CD14-positive monocyte (primary cell): ENCODE measurements around the gene COL9A2. TPM values are rescaled to one million over a fixed set of nuclear protein-coding genes. Genes with fewer than 3 reads are reported as not detected.

ENCODE experiments used
- DNase-seq, 3 donors: peaks; one replicate each; pipeline ENCODE4 v3.0.0-alpha.2; 2011 to 2022
- H2AFZ ChIP-seq: 2 replicates; pipeline ENCODE4 v1.6.0; 2012; ENCODE audit warnings: mild to moderate bottlenecking, low read depth, low read length, inconsistent platforms; ENCODE audit not compliant: insufficient read depth, poor library complexity, severe bottlenecking
- H3K27ac ChIP-seq, 2 donors: 1 replicate in 1 of 2; 2 replicates in 1 of 2; pipeline ENCODE4 v1.5.1; 2012 to 2013; ENCODE audit warnings: low read length in 2 of 2, control low read depth in 1 of 2, inconsistent platforms in 1 of 2, low read depth in 1 of 2, mild to moderate bottlenecking in 1 of 2
- H3K27me3 ChIP-seq, 2 donors: one replicate each; pipeline versions ENCODE4 v1.6.0 to v1.6.1; 2011 to 2013; ENCODE audit warnings: low read length in 2 of 2; ENCODE audit not compliant: control insufficient read depth in 2 of 2, insufficient read depth in 2 of 2
- H3K36me3 ChIP-seq, 2 donors: replicated peaks in 1 of 2; 1 replicate in 1 of 2; 2 replicates in 1 of 2; pipeline versions ENCODE4 v1.5.1 to v1.6.1; 2012 to 2013; ENCODE audit warnings: low read length in 2 of 2, control low read depth in 1 of 2, inconsistent platforms in 1 of 2, mild to moderate bottlenecking in 1 of 2; ENCODE audit not compliant: insufficient read depth in 2 of 2, control insufficient read depth in 1 of 2
- H3K4me1 ChIP-seq, 2 donors: 1 replicate in 1 of 2; 2 replicates in 1 of 2; pipeline versions ENCODE4 v1.5.1 to v1.6.1; 2012 to 2013; ENCODE audit warnings: low read length in 2 of 2, control low read depth in 1 of 2, inconsistent platforms in 1 of 2, mild to moderate bottlenecking in 1 of 2, moderate library complexity in 1 of 2; ENCODE audit not compliant: insufficient read depth in 2 of 2, control insufficient read depth in 1 of 2
- H3K4me2 ChIP-seq: replicated peaks from 2 replicates; pipeline ENCODE3; 2012; ENCODE audit warnings: low read length, moderate library complexity, mild to moderate bottlenecking; ENCODE audit not compliant: poor library complexity, severe bottlenecking; ENCODE audit errors: extremely low read depth
- H3K4me3 ChIP-seq, 3 experiments: fragments of 200-600 bp in 1 of 3; sonication (generic) in 1 of 3; replicated peaks in 1 of 3; 1 replicate in 2 of 3; 2 replicates in 1 of 3; pipeline ENCODE4 v1.5.1; 2011 to 2013; ENCODE audit warnings: low read length in 3 of 3, mild to moderate bottlenecking in 3 of 3, control low read depth in 2 of 3, low read depth in 2 of 3, inconsistent platforms in 1 of 3, moderate library complexity in 1 of 3
- H3K79me2 ChIP-seq: 2 replicates; pipeline ENCODE4 v1.6.0; 2012; ENCODE audit warnings: mild to moderate bottlenecking, control low read depth, inconsistent platforms, low read length, moderate library complexity; ENCODE audit not compliant: insufficient read depth
- H3K9ac ChIP-seq: 2 replicates; pipeline ENCODE4 v1.6.0; 2017; ENCODE audit warnings: low read length, mild to moderate bottlenecking; ENCODE audit not compliant: insufficient read depth, poor library complexity, severe bottlenecking
- H3K9me3 ChIP-seq, 2 donors: replicated peaks in 1 of 2; 1 replicate in 1 of 2; 2 replicates in 1 of 2; pipeline versions ENCODE4 v1.5.1 to v1.6.1; 2012 to 2013; ENCODE audit warnings: low read length in 2 of 2, control low read depth in 1 of 2; ENCODE audit not compliant: control insufficient read depth in 1 of 2, insufficient read depth in 1 of 2
- H4K20me1 ChIP-seq: 2 replicates; pipeline ENCODE4 v1.6.0; 2012; ENCODE audit warnings: mild to moderate bottlenecking, low read length, control low read depth, moderate library complexity; ENCODE audit not compliant: insufficient read depth
- H3K27ac Mint-ChIP-seq, 7 donors: one replicate each; pipeline ENCODE4 v1.8.0; 2020; ENCODE audit warnings: mild to moderate bottlenecking in 7 of 7, mixed read lengths in 7 of 7, moderate library complexity in 6 of 7, inconsistent platforms in 2 of 7
- H3K27me3 Mint-ChIP-seq, 3 donors: one replicate each; pipeline ENCODE4 v1.8.0; 2021 to 2022; ENCODE audit warnings: low read depth in 3 of 3, mild to moderate bottlenecking in 3 of 3, mixed read lengths in 3 of 3, moderate library complexity in 3 of 3, inconsistent platforms in 1 of 3
- H3K36me3 Mint-ChIP-seq, 2 donors: one replicate each; pipeline ENCODE4 v1.8.0; 2020; ENCODE audit warnings: mixed read lengths in 2 of 2, inconsistent platforms in 1 of 2, mild to moderate bottlenecking in 1 of 2
- H3K4me1 Mint-ChIP-seq: one replicate; pipeline ENCODE4 v1.8.0; 2020; ENCODE audit warnings: mild to moderate bottlenecking, mixed read lengths
- H3K4me3 Mint-ChIP-seq, 2 donors: one replicate each; pipeline ENCODE4 v1.8.0; 2020; ENCODE audit warnings: mild to moderate bottlenecking in 2 of 2, mixed read lengths in 2 of 2, moderate library complexity in 1 of 2
- H3K9me3 Mint-ChIP-seq, 7 donors: one replicate each; pipeline ENCODE4 v1.8.0; 2020 to 2022; ENCODE audit warnings: mixed read lengths in 7 of 7, mild to moderate bottlenecking in 6 of 7, moderate library complexity in 6 of 7, inconsistent platforms in 2 of 7
- WGBS: methylation state at CpG from one replicate; pipeline ENCODE4 v1.1.5; 2013; ENCODE audit warnings: missing lambda C conversion rate; ENCODE audit not compliant: insufficient coverage; 5-methylcytosine and 5-hydroxymethylcytosine counted together
- intact Hi-C, 2 donors: fragments of 100-400 bp; cut with micrococcal nuclease; formaldehyde crosslinking; loops; one replicate each; pipeline versions ENCODE4 v1.15.0 to v1.15.1; 2023
- polyA plus RNA-seq, 3 donors: library from polyadenylated mRNA; depleted of rRNA in 1 of 3; unstranded in 2 of 3; stranded (reverse) in 1 of 3; fragments of 300-500 nt in 2 of 3; fragments of >200 nt in 1 of 3; fragmentation: Illumina TruSeq in 2 of 3; gene quantifications; 1 replicate in 2 of 3; 2 replicates in 1 of 3; pipeline ENCODE4 v1.2.3, GENCODE V29; 2012 to 2021
- TF ChIP-seq, protein P1 (sequence below): fragments of 200-600 bp; IDR thresholded peaks from one replicate; pipeline ENCODE4 v1.8.0; 2022; ENCODE audit warnings: antibody characterized with exemption, mild to moderate bottlenecking

COL9A2 gene
- polyA plus RNA-seq, 3 donors = 2.0 to 24.3 (median 2.6) TPM

DNA sequence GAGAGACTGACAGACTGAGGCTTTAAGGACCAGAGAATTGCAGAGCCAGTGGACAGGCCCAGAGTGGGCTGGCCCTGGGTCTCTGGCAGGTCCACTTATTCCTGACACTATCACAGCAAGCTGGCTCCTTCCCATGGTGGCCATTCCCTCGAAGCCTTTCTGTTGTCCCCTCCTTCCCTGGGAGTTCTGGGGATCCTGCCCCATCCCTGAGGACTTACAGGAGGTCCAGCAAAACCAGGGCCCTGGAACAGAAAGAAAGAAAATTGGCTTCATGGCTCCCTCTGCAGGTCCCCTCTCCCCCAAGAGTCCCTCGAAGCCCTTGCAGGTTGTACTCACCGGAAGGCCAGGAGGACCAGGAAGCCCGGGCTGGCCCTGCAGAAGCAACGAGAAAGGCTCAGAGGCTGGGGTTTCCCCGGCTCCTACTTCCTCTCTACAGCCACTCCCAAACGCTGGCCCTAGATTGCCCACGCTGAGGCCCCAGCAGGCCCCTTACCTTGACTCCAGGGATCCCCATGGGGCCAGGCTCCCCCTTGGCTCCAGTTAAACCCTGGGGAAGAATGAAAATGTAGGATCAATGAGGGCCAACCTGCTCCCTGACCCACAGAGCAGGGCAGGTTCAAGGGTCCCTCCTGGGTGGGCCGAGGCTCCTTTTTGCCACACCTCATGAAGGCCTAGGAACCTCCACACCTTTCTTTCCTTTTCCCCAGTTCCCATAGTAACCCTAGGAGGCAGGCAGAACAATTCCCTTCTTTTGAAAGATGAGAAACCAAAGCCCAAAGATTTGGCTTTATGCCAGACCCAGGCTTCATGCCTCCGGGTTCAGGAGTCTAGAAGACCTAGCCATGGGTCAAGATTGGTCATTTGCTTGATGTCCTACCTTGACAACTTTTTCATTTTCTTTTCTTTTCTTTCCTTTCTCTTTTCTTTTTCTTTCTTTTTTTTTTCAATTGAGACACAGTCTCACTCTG, 4.6 kb downstream of the COL9A2 start:
- Histone ChIP-seq H3K4me3 (peak overlapping the region in 1 of 3 experiments; percentile 61), H2AFZ (peak overlapping the region; percentile 54)

DNA sequence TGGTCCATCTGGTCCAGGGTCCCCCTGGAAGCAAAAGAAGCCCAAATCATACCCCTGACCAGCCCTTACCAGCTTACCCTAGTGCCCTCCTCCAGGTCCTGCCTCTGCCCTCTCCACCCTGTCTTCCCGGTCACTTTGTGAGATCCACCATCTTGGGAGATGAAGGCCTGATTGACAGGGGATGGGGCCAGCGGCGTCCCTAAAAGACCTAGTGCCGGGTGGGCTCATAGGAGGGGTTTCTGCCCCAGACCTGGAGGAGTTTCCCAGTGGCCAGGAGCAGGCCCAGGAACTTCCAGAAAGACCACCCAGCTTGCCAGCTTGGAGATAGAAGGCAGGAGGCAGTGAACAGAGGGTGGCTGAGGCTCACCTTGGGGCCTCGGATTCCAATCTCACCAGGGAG, 5.4 kb downstream of the COL9A2 start:
- H3K27ac Mint-ChIP-seq = peak overlapping the region in 1 of 7 donors; percentile 40
- H3K4me2 ChIP-seq = peak overlapping the region; percentile 62

More for the DNA sequence above, 4.6 kb downstream of the COL9A2 start:
- H3K4me2 ChIP-seq = peak overlapping the region; percentile 62
- peaks cover 8% of the 10 kb centered on the region for H3K79me2 ChIP-seq
- whole genome bisulfite sequencing = 28% methylated on average over 6 of the region's 10 CpGs
- Mint-ChIP-seq H3K4me1 (peaks cover 46% of the 10 kb centered on the region), H3K27ac (peak overlapping the region in 4 of 7 donors; percentile 10 to 70 (median 50)), H3K36me3 (peaks cover 5 to 6% of the 10 kb centered on the region in 2 donors), H3K9me3 (peaks cover 0 to 9% (median 2%) of the 10 kb centered on the region in 7 donors), H3K27me3 (peaks cover 16 to 34% (median 31%) of the 10 kb centered on the region in 3 donors), H3K4me3 (peak overlapping the region; percentile 57 to 71)
- peak overlapping the region in 1 of 2 donors; percentile 62 for H3K27ac ChIP-seq
- H3K27me3 ChIP-seq = peaks cover 15 to 19% of the 10 kb centered on the region in 2 donors
- peak; percentile 70 to 91 (median 90) for DNase-seq
- TF ChIP-seq, protein P1, sequence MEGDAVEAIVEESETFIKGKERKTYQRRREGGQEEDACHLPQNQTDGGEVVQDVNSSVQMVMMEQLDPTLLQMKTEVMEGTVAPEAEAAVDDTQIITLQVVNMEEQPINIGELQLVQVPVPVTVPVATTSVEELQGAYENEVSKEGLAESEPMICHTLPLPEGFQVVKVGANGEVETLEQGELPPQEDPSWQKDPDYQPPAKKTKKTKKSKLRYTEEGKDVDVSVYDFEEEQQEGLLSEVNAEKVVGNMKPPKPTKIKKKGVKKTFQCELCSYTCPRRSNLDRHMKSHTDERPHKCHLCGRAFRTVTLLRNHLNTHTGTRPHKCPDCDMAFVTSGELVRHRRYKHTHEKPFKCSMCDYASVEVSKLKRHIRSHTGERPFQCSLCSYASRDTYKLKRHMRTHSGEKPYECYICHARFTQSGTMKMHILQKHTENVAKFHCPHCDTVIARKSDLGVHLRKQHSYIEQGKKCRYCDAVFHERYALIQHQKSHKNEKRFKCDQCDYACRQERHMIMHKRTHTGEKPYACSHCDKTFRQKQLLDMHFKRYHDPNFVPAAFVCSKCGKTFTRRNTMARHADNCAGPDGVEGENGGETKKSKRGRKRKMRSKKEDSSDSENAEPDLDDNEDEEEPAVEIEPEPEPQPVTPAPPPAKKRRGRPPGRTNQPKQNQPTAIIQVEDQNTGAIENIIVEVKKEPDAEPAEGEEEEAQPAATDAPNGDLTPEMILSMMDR = no peak
- H3K9ac ChIP-seq = peak overlapping the region; percentile 6
- H3K36me3 ChIP-seq = no peaks in the 10 kb centered on the region
- peaks cover 0 to 3% of the 10 kb centered on the region in 2 donors for H3K9me3 ChIP-seq
- intact Hi-C loops = loop anchor here (5.0 to 10.0 kb wide), 3 partner anchors 45 to 158 kb away; partner anchors contain the start of gene ZMPSTE24 (in 1 of the 2)
- no peaks in the 10 kb centered on the region for H4K20me1 ChIP-seq
- peaks cover 53 to 62% of the 10 kb centered on the region in 2 donors for H3K4me1 ChIP-seq

More for the DNA sequence above, 5.4 kb downstream of the COL9A2 start:
- H3K27me3 Mint-ChIP-seq = peaks cover 10 to 25% (median 23%) of the 10 kb centered on the region in 3 donors
- H3K9me3 Mint-ChIP-seq = peaks cover 0 to 4% (median 0%) of the 10 kb centered on the region in 7 donors
- H3K4me3 ChIP-seq = peak overlapping the region in 1 of 3 experiments; percentile 61
- no peak overlapping the region for H3K9ac ChIP-seq
- H3K4me3 Mint-ChIP-seq = no peak overlapping the region
- peak overlapping the region in 1 of 2 donors; percentile 62 for H3K27ac ChIP-seq
- peaks cover 0 to 3% of the 10 kb centered on the region in 2 donors for H3K9me3 ChIP-seq
- H2AFZ ChIP-seq = peak overlapping the region; percentile 54
- intact Hi-C loops = loop anchor here (5.0 to 10.0 kb wide), 3 partner anchors 44 to 157 kb away; partner anchors contain the start of gene ZMPSTE24 (in 1 of the 2)
- TF ChIP-seq, protein P1 = no peak
- H3K79me2 ChIP-seq = peaks cover 8% of the 10 kb centered on the region
- no peaks in the 10 kb centered on the region for H3K36me3 ChIP-seq
- 91% methylated on average over 3 of the region's 5 CpGs for WGBS
- H3K27me3 ChIP-seq = peaks cover 8 to 10% of the 10 kb centered on the region in 2 donors
- H3K36me3 Mint-ChIP-seq = peaks cover 7 to 8% of the 10 kb centered on the region in 2 donors
- H3K4me1 ChIP-seq = peaks cover 44 to 54% of the 10 kb centered on the region in 2 donors
- H4K20me1 ChIP-seq = no peaks in the 10 kb centered on the region
- no peak for DNase-seq
- peaks cover 41% of the 10 kb centered on the region for H3K4me1 Mint-ChIP-seq
